Peyer's patch (tissue), 4 donors: ENCODE results near the gene SRBD1.

Experiments
- CTCF ChIP-seq, 6 experiments: fragments of 450-650 bp in 4 of 6; fragments of 200-600 bp in 2 of 6; sonication (generic) in 1 of 6; IDR thresholded peaks; one replicate each; pipeline ENCODE4 v1.5.1; 2017 to 2019; ENCODE audit warnings: antibody characterized with exemption in 6 of 6, mild to moderate bottlenecking in 3 of 6, moderate library complexity in 1 of 6
- POLR2A ChIP-seq, 2 donors: fragments of 450-650 bp; IDR thresholded peaks; one replicate each; pipeline ENCODE4 v1.5.1; 2017; ENCODE audit warnings: antibody characterized with exemption in 2 of 2, mild to moderate bottlenecking in 2 of 2, moderate library complexity in 2 of 2

- TF ChIP-seq CTCF (IDR thresholded peaks at IDR 0.05) (no peak), POLR2A (IDR thresholded peaks at IDR 0.05) (no peak)
Observed at GRCh38 chr2:45432406-45432805, 178.7 kb downstream of the SRBD1 start.
